GM21360 (cell line): ENCODE data around the gene STARD10.
A peak's percentile ranks its signal among the peaks of the same experiment; 100 is the strongest.
"Not testable (repeated sequence)": the region's sequence is repeated elsewhere in the genome, so short reads cannot be mapped to it uniquely, and the experiment has no call there.

Experiments used
- ATAC-seq: cut with Tn5 transposase; IDR thresholded peaks from one replicate; pipeline ENCODE4 v1.9.1; 2021; ENCODE audit warnings: mild to moderate bottlenecking, moderate library complexity; ENCODE audit not compliant: unreplicated experiment

The STARD10 gene

GRCh38 chr11:72826191-72826941, 32.5 kb upstream of the STARD10 start:
- no peak for ATAC-seq

- ATAC-seq, result no peak
These were observed 31.8 kb upstream of the STARD10 start for GRCh38 chr11:72825661-72826060.

GRCh38 chr11:72824811-72825505, 31.1 kb upstream of the STARD10 start:
- no peak for ATAC-seq

DNA sequence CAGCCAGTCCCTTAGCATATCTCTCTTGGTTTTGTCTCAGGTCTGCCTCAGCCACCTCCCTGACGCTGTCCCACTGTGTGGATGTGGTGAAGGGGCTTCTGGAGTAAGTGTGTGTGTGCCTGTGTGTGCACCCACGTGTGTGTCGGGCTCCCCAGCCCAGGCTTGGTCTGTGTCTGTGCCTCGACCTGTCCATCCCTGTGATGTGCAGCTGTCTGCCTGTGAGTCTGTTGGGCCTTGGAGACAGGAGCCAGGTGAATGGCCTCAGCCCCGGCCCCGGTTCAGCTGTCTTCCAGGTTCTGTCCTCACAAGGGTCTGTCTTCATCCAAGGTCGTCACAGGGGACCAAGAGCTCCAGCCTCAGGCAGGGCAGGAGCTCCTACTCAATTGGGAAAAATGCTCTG, 30.2 kb upstream of the STARD10 start:
- no peak for ATAC-seq

DNA sequence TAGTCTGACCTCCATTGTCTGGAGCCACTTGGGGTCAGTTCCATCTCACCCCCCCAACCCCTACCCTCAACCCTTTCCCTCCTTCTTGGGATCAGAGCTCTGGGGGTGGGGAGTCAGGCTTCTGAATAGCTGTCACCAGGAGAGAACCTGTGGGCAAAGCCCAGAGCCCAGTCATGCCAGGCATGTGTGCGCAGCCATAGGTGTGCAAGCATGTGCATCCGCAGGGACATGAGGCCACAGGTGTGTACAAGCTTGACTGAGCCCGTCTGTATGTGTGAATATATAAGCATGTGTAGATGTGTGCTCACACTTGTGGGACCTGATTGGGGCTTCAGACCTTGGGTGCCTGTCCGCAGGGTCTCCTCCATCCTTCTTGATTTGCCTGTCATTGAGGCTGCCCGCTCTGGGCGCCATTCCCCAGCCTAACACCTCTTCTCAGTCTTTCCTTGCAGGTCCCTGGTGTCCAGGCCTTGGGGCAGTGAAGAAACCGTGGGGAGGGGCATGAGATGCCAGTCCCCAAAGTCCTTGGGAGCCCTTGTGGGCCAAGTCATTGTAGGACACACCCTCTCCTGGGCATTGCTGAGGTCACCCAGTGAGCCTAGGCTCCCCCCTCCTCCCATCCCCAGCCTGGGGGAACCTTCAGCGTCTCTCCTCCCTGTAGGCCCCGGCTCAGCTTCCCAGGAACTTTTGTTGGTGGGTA, 29.4 kb upstream of the STARD10 start:
- ATAC-seq, result no peak

GRCh38 chr11:72821920-72822799, 28.3 kb upstream of the STARD10 start:
- peak; percentile 47 for ATAC-seq

DNA sequence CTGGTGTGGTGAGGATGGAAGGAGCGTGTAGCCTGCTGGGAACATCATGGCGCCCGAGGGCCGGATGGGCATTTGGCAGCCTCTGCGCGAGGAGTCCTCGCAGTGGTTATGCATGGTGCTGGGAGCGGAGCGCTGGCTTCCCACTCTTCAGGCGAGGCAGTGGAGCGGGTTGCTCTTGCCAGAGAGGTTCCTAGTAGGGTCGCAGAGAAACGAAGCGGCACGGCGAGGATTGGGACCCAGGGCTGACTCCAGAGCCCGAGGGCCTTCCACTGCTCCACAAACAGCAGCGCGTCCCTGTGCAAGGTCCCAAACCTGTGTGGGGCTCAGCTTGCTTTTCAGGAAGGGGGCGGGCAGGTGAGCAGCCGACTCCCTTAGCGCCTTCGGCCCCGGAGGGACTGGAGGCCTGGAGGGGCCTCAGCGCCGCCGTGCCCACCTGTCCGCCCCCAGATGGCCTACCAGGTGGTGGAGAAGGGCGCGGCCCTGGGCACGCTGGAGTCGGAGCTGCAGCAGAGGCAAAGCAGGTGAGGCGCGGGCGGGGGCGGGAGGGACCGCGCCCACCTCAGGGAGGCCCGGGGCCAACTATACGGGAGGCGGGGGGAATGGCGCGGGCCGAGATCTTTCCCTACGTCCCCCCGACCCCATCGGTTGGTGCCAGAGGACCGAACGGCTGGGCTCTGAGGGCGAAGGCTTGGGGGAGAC, 27.5 kb upstream of the STARD10 start:
- ATAC-seq, result no peak

- no peak for ATAC-seq
These were observed 26.7 kb upstream of the STARD10 start for GRCh38 chr11:72820439-72821139.

DNA sequence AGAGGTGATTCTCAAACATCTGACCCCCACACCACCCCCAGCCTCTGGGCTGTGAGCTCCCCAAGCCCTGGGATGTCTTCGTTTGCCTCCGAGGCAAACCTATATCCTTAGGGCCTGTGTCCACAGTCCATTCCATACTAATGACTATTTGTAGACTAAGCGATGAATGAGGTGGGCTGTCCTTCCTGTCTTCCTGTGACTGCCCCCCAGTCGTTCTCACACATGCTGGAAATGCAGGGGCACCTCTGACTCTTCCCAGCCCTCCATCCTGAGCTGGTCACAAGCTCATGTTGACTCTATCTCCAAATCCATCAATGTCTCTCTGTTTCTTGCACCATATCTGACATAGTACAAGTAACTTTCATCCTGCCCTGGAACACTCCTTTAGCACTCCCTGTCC, 25.1 kb upstream of the STARD10 start:
- no peak for ATAC-seq

- ATAC-seq, result no peak
These were observed 24.1 kb upstream of the STARD10 start for GRCh38 chr11:72817966-72818365.

DNA sequence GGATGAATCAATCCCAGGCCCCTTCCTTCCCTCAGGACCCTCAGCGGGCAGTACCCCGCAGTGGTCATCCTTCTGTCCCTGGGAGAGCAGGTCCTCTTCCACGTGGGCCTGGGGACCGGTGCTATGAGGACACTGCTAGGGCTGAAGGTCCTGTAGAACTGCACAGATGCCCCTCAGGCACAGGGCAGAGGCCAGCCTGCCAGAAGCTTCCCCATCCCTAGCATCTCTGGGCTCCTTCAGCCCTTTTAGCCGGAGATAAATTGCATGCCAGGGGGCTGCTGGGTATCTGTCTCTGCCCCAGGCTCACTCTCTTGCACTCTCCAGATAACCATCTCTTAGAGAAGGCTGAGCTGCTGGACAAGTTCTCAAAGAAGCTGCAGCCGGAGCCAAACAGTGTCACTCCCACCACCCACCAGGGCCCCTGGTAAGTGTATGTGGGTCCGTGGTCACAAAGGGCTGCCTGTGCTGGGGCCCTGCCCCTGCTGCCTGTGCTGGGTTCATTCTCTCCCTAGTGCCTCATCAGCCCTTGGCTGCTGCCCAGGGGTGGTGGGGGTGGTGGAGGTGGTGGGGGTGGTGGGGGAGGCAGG, 22.6 kb upstream of the STARD10 start:
- ATAC-seq, result no peak

DNA sequence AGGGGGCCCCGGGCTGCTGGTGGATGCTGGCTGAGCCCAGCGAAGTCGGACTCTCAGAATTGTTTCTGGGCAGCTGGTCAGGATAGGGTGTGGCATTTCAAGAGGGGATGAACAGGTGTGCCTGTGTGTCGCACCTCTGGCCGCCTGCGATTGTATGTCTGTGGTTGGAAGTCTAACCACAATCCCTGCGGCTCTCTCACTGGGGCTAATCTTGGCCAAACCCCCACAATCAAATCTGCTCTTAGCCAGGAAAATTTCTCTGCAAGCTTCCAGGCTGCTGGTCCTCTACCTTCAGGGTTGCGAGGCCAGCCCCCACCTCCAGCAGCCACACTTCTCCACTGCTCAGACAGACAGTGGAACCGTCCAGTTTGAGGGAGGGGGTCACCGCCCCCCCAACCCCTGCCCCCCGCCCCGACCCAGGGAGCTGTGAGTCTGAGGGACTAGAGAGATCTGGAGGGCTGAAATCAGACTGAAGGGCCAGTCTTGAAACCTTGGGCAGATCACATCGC, 21.3 kb upstream of the STARD10 start:
- no peak for ATAC-seq

DNA sequence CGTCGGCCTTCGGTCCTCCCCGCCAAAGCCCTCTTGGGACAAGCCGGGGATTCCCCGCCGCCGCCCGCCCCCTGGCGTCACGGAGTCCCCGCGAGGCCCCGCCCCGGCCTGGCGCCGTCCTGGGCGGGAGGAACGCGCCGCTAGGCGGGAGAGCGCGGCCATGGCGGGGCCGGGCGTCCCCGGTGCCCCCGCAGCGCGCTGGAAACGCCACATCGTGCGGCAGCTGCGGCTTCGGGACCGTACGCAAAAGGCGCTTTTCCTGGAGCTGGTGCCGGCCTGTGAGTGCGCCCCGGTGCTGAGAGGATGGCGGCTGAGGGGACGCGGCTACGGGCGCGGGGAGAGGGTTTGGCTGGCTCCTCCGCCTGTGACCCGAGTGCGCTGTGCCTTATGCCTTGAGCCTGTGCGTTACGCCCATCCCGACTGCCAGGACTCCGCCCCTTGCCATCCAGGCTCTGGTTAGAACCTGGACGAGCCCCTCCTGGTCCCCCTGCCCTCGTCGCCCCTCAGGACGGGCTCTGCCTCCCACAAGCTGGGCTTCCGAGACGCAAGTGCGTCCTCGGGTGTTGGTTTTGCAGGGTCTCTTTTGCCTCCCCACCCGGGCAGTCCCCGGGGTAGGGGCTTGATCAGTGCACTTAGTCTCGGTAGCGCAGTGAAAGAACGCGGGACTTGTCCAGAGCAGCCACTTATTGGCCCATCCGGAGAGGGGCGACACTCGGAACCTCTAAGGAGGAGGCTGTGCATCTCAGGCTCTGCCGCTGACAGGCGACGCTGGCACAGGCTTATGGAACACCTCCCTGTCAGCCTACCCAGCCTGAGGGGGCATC, 20.7 kb upstream of the STARD10 start, which contains the start of gene ATG16L2:
ATG16L2 (plus strand) TSS at position 126 of the 824 bp plus-strand sequence; CDS start at position 161, 35 bp downstream.
- peak; percentile 47 for ATAC-seq

GRCh38 chr11:72813740-72814285, 20.0 kb upstream of the STARD10 start:
- ATAC-seq, result peak; percentile 38

DNA sequence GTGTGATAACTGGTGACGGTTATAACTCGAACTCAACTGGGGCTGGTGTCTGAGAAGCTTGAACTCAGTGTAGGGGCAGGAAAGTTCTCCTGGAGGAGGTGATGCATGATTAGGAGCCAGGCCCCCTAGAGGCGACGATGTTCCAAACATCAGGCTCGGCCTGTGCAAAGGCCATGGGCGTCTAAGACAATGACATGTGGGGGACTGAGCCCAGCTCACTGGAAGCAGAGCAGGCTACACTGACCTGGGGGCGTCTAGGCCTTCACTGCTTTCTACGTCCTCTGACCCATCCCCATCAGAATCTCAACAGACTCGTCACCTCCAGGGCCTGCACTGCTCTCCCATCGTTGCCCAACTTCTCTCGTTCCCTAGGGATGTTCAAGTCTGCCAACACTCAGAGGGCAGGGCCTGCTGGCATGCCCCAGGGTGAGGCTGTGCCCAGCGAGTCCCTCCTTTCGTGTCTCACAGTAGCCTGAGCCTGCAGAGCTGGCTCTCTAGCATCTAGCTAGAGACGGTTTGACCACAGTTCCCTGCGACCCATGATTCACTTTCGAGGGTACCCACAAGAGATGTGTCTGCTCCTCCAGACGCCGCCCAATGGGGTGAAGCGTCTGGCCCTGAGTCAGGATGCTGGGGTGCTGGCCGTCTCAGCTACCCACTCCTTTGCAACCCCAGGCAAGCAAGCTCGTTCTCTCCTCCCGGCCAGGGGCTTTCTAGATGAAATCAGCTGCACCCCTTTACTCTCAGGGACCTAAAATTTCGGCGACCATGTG, 19.3 kb upstream of the STARD10 start:
- no peak for ATAC-seq

GRCh38 chr11:72812604-72812966, 18.7 kb upstream of the STARD10 start:
- ATAC-seq, result no peak

- ATAC-seq, result not testable (repeated sequence)
These were observed 17.8 kb upstream of the STARD10 start for GRCh38 chr11:72811686-72812085.
